IMR-90 (cell line): ENCODE results near the gene CP. TPM values are rescaled to one million over a fixed set of nuclear protein-coding genes. Genes with fewer than 3 reads are reported as not detected.

Experiments used
- ATAC-seq: fragments of 200-7000 bp; cut with Tn5 transposase; 2 replicates; pipeline ENCODE4 v1.9.1; 2020; ENCODE audit warnings: low read depth, mild to moderate bottlenecking, moderate library complexity
- BruUV-seq: library from RNA; stranded (reverse); fragments of 400-500 nt; replicated peaks from 2 replicates; lab custom pipeline; 2021; lab: Mats Ljungman, UMichigan
- CTCF ChIA-PET: fragments of 300-600 bp; formaldehyde crosslinking; extraction: SDS; loops from one replicate; lab custom pipeline; 2021; ENCODE audit warnings: antibody characterized with exemption; lab: Yijun Ruan, JAX
- POLR2A ChIA-PET: fragments of 300-600 bp; sonication (Branson Sonifier 250); formaldehyde crosslinking; loops from one replicate; lab custom pipeline; 2022; ENCODE audit warnings: antibody characterized with exemption; ENCODE audit not compliant: unreplicated experiment; lab: Charles Lee
- DNase-seq: peaks from one replicate; pipeline ENCODE4 v3.0.0; 2013
- H2AFZ ChIP-seq: replicated peaks from 2 replicates; pipeline ENCODE3; 2013; ENCODE audit warnings: low read length, mild to moderate bottlenecking; ENCODE audit not compliant: poor library complexity
- H2AK5ac ChIP-seq: 2 replicates; pipeline ENCODE4 v1.6.1; 2013; ENCODE audit warnings: low read depth, low read length, inconsistent platforms
- H2AK9ac ChIP-seq: replicated peaks from 2 replicates; pipeline ENCODE3; 2013; ENCODE audit warnings: mild to moderate bottlenecking, low read depth, low read length, moderate library complexity; ENCODE audit not compliant: poor library complexity
- H2BK120ac ChIP-seq: 2 replicates; pipeline ENCODE4 v1.6.1; 2013; ENCODE audit warnings: low read depth, low read length, inconsistent platforms
- H2BK15ac ChIP-seq: 3 replicates; pipeline ENCODE4 v1.6.1; 2013; ENCODE audit warnings: low read depth, low read length, inconsistent platforms
- H2BK20ac ChIP-seq: 2 replicates; pipeline ENCODE4 v1.6.1; 2013; ENCODE audit warnings: low read depth, mild to moderate bottlenecking, inconsistent platforms, low read length, moderate library complexity
- H2BK5ac ChIP-seq: 2 replicates; pipeline ENCODE4 v1.6.1; 2013; ENCODE audit warnings: mild to moderate bottlenecking, low read depth, low read length, inconsistent platforms; ENCODE audit not compliant: poor library complexity, severe bottlenecking
- H3K14ac ChIP-seq: replicated peaks from 2 replicates; pipeline ENCODE4 v1.6.1; 2013; ENCODE audit warnings: low read depth, low read length, inconsistent platforms
- H3K18ac ChIP-seq: 2 replicates; pipeline ENCODE4 v1.6.1; 2013; ENCODE audit warnings: low read depth, low read length, control low read depth
- H3K23ac ChIP-seq: 2 replicates; pipeline ENCODE4 v1.6.1; 2013; ENCODE audit warnings: low read depth, low read length, inconsistent platforms
- H3K27ac ChIP-seq: 2 replicates; pipeline ENCODE4 v1.5.1; 2013; ENCODE audit warnings: mild to moderate bottlenecking, control low read depth, low read length; ENCODE audit not compliant: insufficient read depth
- H3K27me3 ChIP-seq: 2 replicates; pipeline ENCODE4 v1.6.1; 2013; ENCODE audit warnings: low read length; ENCODE audit not compliant: control insufficient read depth, insufficient read depth
- H3K36me3 ChIP-seq: 2 replicates; pipeline ENCODE4 v1.6.1; 2013; ENCODE audit warnings: low read length, mixed read lengths; ENCODE audit not compliant: control insufficient read depth, insufficient read depth
- H3K4ac ChIP-seq: 2 replicates; pipeline ENCODE4 v1.6.1; 2013; ENCODE audit warnings: low read depth, low read length, inconsistent platforms
- H3K4me1 ChIP-seq: 2 replicates; pipeline ENCODE4 v1.6.1; 2013; ENCODE audit warnings: low read length, mixed read lengths; ENCODE audit not compliant: control insufficient read depth, insufficient read depth
- H3K4me2 ChIP-seq: 2 replicates; pipeline ENCODE4 v1.6.1; 2013; ENCODE audit warnings: low read depth, mild to moderate bottlenecking, control low read depth, low read length, moderate library complexity
- H3K4me3 ChIP-seq: 2 replicates; pipeline ENCODE4 v1.5.1; 2013; ENCODE audit warnings: low read depth, mild to moderate bottlenecking, control low read depth, low read length, moderate library complexity; ENCODE audit not compliant: insufficient read depth
- H3K56ac ChIP-seq: 2 replicates; pipeline ENCODE4 v1.6.1; 2013; ENCODE audit warnings: low read length, inconsistent platforms; ENCODE audit not compliant: insufficient read depth; ENCODE audit errors: extremely low read depth
- H3K79me1 ChIP-seq, 2 experiments: 2 replicates each; pipeline ENCODE4 v1.6.1; 2013; ENCODE audit warnings: low read length in 2 of 2, inconsistent platforms in 1 of 2, low read depth in 1 of 2
- H3K9ac ChIP-seq: 2 replicates; pipeline ENCODE4 v1.6.1; 2013; ENCODE audit warnings: low read depth, low read length, control low read depth
- H3K9me1 ChIP-seq: 2 replicates; pipeline ENCODE4 v1.6.1; 2013; ENCODE audit warnings: low read length, inconsistent platforms; ENCODE audit not compliant: insufficient read depth
- H3K9me3 ChIP-seq: 2 replicates; pipeline ENCODE4 v1.6.1; 2013; ENCODE audit warnings: low read length; ENCODE audit not compliant: control insufficient read depth, insufficient read depth
- H4K20me1 ChIP-seq: 2 replicates; pipeline ENCODE4 v1.6.1; 2013; ENCODE audit warnings: low read length, inconsistent platforms; ENCODE audit not compliant: insufficient read depth
- H4K5ac ChIP-seq: 2 replicates; pipeline ENCODE4 v1.6.1; 2013; ENCODE audit warnings: mild to moderate bottlenecking, low read depth, low read length, control low read depth
- H4K8ac ChIP-seq, 2 experiments: 2 replicates each; pipeline ENCODE4 v1.6.1; 2013; ENCODE audit warnings: low read depth in 2 of 2, low read length in 2 of 2, control low read depth in 1 of 2, inconsistent platforms in 1 of 2
- H4K91ac ChIP-seq: 2 replicates; pipeline ENCODE4 v1.6.1; 2013; ENCODE audit warnings: low read depth, low read length, inconsistent platforms; ENCODE audit not compliant: insufficient read depth
- CHD1 ChIP-seq: IDR thresholded peaks from 2 replicates; pipeline ENCODE4 v1.6.1; 2012; ENCODE audit warnings: low read depth, low read length, improper control_type of control experiment
- CTCF ChIP-seq: conservative IDR thresholded peaks from 2 replicates; pipeline ENCODE4 v1.5.1; 2012; ENCODE audit warnings: mild to moderate bottlenecking, low read depth, low read length, improper control_type of control experiment
- ELK1 ChIP-seq: fragments of 150-350 bp; IDR thresholded peaks from 2 replicates; pipeline ENCODE4 v1.6.1; 2016; ENCODE audit warnings: low read depth, mild to moderate bottlenecking, low read length, moderate library complexity, borderline replicate concordance
- FOS ChIP-seq: fragments of 150-350 bp; IDR thresholded peaks from 2 replicates; pipeline ENCODE4 v1.6.1; 2016; ENCODE audit warnings: low read depth, low read length
- MXI1 ChIP-seq: IDR thresholded peaks from 2 replicates; pipeline ENCODE4 v1.6.1; 2012; ENCODE audit warnings: low read depth, mild to moderate bottlenecking, low read length, moderate library complexity, borderline replicate concordance
- RCOR1 ChIP-seq: IDR thresholded peaks from 2 replicates; pipeline ENCODE4 v1.6.1; 2012; ENCODE audit warnings: mild to moderate bottlenecking, low read length, improper control_type of control experiment; ENCODE audit not compliant: insufficient replicate concordance
- SMC3 ChIP-seq: fragments of 150-350 bp; IDR thresholded peaks from 2 replicates; pipeline ENCODE4 v1.6.1; 2016; ENCODE audit warnings: low read depth, mild to moderate bottlenecking, antibody characterized with exemption, low read length, moderate library complexity
- WGBS, 2 experiments: methylation state at CpG; one replicate each; pipeline versions ENCODE4 v1.1.5 to v1.1.7; 2013; ENCODE audit warnings: missing lambda C conversion rate in 2 of 2; ENCODE audit not compliant: insufficient read length in 1 of 2; ENCODE audit errors: extremely low coverage in 2 of 2; 5-methylcytosine and 5-hydroxymethylcytosine counted together
- dilution Hi-C: fragments of 300-500 bp; cut with HindIII; formaldehyde crosslinking; loops from one replicate; pipeline ENCODE4 v1.14.3; 2018; ENCODE audit warnings: low sequenced_read_pairs; ENCODE audit not compliant: unreplicated experiment
- in situ Hi-C: fragments of 300-500 bp; cut with MboI; formaldehyde crosslinking; loops from 3 replicates; pipeline ENCODE4 v1.14.3; 2019; ENCODE audit warnings: low sequenced_read_pairs, inconsistent platforms, mixed read lengths
- intact Hi-C: fragments of 100-400 bp; cut with micrococcal nuclease; formaldehyde crosslinking; loops from 2 replicates; pipeline ENCODE4 v1.10.0; 2022
- polyA plus RNA-seq, 3 experiments: library from polyadenylated mRNA; depleted of rRNA; stranded (reverse); fragments of >200 nt; gene quantifications; 2 replicates each; pipeline ENCODE4 v1.2.3, GENCODE V29; 2012; ENCODE audit warnings: low replicate concordance in 1 of 3
- total RNA-seq: library from RNA; depleted of rRNA; stranded (reverse); fragments of >200 nt; gene quantifications from 2 replicates; pipeline ENCODE4 v1.2.3, GENCODE V29; 2012

CP gene
- total and polyA plus RNA-seq, 2 of the 4 experiments (the other 2 are of a cell fraction) = not detected

GRCh38 chr3:149163066-149163465 is 58.6 kb downstream of the CP start:
- ChIA-PET POLR2A (no interaction called here), CTCF (no interaction called here)
- ATAC-seq = no peak

More at GRCh38 chr3:149163066-149163465, 58.6 kb downstream of the CP start:
- H4K20me1 ChIP-seq = no peaks in the 10 kb centered on the region
- no CpG with 5 or more reads among the region's 1 CpG for WGBS, 2 experiments
- H2BK15ac ChIP-seq = no peak overlapping the region
- no peaks in the 10 kb centered on the region; a peak in 2 of 4 replicates for H3K79me1 ChIP-seq
- no peak overlapping the region for H3K4me2 ChIP-seq
- H3K36me3 ChIP-seq = peaks cover 34% of the 10 kb centered on the region
- H3K9me3 ChIP-seq = no peaks in the 10 kb centered on the region
- no peak overlapping the region for H4K8ac ChIP-seq
- H2AK9ac ChIP-seq = no peak overlapping the region
- H2BK120ac ChIP-seq = no peak overlapping the region
- no peak overlapping the region for H3K56ac ChIP-seq
- no peak overlapping the region for H3K23ac ChIP-seq
- dilution Hi-C loops (no loop called here), in situ Hi-C loops (no loop called here), intact Hi-C loops (no loop called here)
- H3K9ac ChIP-seq = no peak overlapping the region
- H3K9me1 ChIP-seq = 0 out of 2 replicates have a peak, but pooled peaks cover 6% of the 10 kb centered on the region
- no peak overlapping the region for H2BK5ac ChIP-seq
- BruUV-seq = no TSS peak
- no peak overlapping the region for H2AK5ac ChIP-seq
- TF ChIP-seq RCOR1 = no peak
- no peak for TF ChIP-seq FOS
- no peak for TF ChIP-seq CTCF
- TF ChIP-seq MXI1 = no peak
- TF ChIP-seq ELK1 = no peak
- no peak for TF ChIP-seq SMC3
- no peak for TF ChIP-seq CHD1
- no peak overlapping the region for H3K27ac ChIP-seq
- H3K4ac ChIP-seq = no peak overlapping the region
- H3K18ac ChIP-seq = no peak overlapping the region
- no peak overlapping the region for H3K14ac ChIP-seq
- DNase-seq = no peak
- no peak overlapping the region for H4K91ac ChIP-seq
- no peaks in the 10 kb centered on the region for H3K27me3 ChIP-seq
- no peak overlapping the region for H2BK20ac ChIP-seq
- no peaks in the 10 kb centered on the region for H3K4me1 ChIP-seq
- H3K4me3 ChIP-seq = no peak overlapping the region
- H4K5ac ChIP-seq = no peak overlapping the region
- H2AFZ ChIP-seq = no peak overlapping the region
